ENCODE data around the gene MACROD1. TPM values are rescaled to one million over a fixed set of nuclear protein-coding genes. Genes with fewer than 3 reads are reported as not detected.

The MACROD1 gene
- total and polyA plus RNA-seq, 9 of the 15 experiments (the other 6 are each of a cell fraction or from before 2014, with no cell fraction given), result 1.1 to 60.0 (median 26.4) TPM

DNA sequence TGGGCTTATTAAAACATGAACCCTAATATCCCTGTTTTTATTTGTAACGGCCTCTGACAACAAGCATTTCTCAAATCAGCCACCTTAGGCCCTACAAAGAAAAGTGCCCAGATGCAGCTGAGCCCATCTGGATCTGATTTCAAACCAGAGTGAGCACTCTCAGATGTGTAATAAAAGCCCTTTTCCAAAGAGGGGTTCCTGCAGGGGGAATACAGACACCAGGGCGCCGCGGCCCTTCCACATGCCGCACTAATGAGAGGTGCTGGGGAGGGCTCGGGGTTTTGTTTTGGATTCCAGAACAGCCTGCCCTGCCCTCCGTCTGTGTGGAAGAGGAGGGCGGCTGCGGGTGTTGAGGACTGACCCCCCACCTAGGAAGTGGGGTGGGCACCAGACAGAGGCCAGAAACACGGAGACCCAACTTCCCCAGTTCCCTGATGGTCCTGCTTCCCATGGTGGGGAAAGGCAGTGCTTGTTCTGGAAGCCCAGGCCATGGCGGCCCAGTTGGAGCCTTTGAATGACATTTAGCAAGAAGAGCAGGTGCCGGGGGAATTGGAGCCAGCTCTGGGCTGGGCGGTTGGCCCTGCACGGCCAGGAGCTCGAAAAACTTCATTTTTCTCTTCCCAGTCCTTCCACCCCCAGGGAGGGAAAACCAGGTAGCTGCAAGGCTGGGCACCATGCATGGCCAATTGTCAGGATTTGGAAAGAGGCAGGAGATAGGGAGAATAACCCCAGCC, 63.7 kb downstream of the MACROD1 start:
- 68% methylated on average over 13 of the region's 15 CpGs for WGBS (ENCODE audit: insufficient coverage, low coverage, missing lambda C conversion rate)

DNA sequence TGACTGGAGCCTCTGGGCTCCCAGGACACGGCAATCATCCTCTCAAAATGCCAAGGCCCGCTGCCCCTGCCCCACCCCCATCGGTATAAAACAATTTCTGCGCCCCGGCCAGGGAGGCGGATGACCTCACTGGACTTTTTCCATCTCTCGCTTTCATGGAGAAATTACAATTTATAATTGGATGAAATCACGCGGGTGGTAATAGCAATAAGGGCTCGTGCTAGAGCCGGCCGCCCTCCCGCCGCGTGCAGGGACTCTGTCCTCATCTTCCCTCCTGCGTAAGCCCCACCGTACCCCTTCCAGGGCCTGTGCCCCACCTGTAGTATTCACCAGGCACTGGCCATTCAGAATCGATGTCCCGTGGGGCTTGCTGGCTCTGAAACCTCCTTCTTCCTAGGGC, 64.5 kb downstream of the MACROD1 start:
- TF ChIP-seq ZNF717 (CRISPR knock-in tag; IDR thresholded peaks at IDR 0.05) (no peak), HNRNPH1 (optimal IDR thresholded peaks at IDR 0.05; ENCODE audit: low read depth, low read length) (no peak), HNRNPL (IDR thresholded peaks at IDR 0.05; ENCODE audit: low read depth, low read length) (no peak), WHSC1 (IDR thresholded peaks at IDR 0.05; ENCODE audit: low read length) (no peak), CTBP1 (IDR thresholded peaks at IDR 0.05; ENCODE audit: borderline replicate concordance) (no peak), PRMT5 (CRISPR knock-in tag; IDR thresholded peaks at IDR 0.05) (no peak), SREBF2 (CRISPR knock-in tag; IDR thresholded peaks at IDR 0.05) (no peak), RAD51 (IDR thresholded peaks at IDR 0.05; ENCODE audit: borderline replicate concordance, low read depth) (no peak), ZNF282 (CRISPR knock-in tag; IDR thresholded peaks at IDR 0.05) (no peak)
- TF ChIP-seq, protein P1, sequence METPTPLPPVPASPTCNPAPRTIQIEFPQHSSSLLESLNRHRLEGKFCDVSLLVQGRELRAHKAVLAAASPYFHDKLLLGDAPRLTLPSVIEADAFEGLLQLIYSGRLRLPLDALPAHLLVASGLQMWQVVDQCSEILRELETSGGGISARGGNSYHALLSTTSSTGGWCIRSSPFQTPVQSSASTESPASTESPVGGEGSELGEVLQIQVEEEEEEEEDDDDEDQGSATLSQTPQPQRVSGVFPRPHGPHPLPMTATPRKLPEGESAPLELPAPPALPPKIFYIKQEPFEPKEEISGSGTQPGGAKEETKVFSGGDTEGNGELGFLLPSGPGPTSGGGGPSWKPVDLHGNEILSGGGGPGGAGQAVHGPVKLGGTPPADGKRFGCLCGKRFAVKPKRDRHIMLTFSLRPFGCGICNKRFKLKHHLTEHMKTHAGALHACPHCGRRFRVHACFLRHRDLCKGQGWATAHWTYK (CRISPR knock-in tag; IDR thresholded peaks at IDR 0.05), result no peak
- Histone ChIP-seq H3K36me3 (ENCODE audit: control insufficient read depth, insufficient read depth, low read length) (no peaks in the 10 kb centered on the region), H3K27ac (ENCODE audit: extremely low read depth, low read depth, low read length) (no peak overlapping the region), H3K79me2 (ENCODE audit: control insufficient read depth, insufficient read depth, low read length) (no peaks in the 10 kb centered on the region), H3K9me1 (ENCODE audit: control insufficient read depth, insufficient read depth, low read length) (peaks cover 8% of the 10 kb centered on the region), H3K27me3 (ENCODE audit: control insufficient read depth in 2 of 2, insufficient read depth in 2 of 2, low read length in 2 of 2) (no peaks in the 10 kb centered on the region), H2AFZ (ENCODE audit: low read depth, low read length) (no peak overlapping the region), H3K4me1 (replicated peaks in 1 of 2; ENCODE audit: control insufficient read depth in 2 of 2, insufficient read depth in 2 of 2, low read length in 2 of 2) (peaks cover 0 to 20% of the 10 kb centered on the region in 2 experiments; a peak in 2 of 5 replicates), H3K9ac (ENCODE audit: insufficient read depth in 1 of 2, low read depth in 2 of 2, low read length in 2 of 2) (no peak overlapping the region), H3K9me3 (replicated peaks; ENCODE audit: control insufficient read depth, insufficient read depth, low read depth, low read length) (no peaks in the 10 kb centered on the region), H3K4me3 (no peak overlapping the region), H4K20me1 (replicated peaks; ENCODE audit: control insufficient read depth, insufficient read depth, low read length) (peaks cover 59% of the 10 kb centered on the region), H3K4me2 (ENCODE audit: insufficient read depth, low read length) (no peak overlapping the region)
- BruUV-seq (replicated peaks), result no TSS peak
- intact Hi-C loops (cut with micrococcal nuclease), result no loop called here
- WGBS (ENCODE audit: insufficient coverage, low coverage, missing lambda C conversion rate), result 73% methylated on average over 15 of the region's 19 CpGs
- FAIRE-seq (no peak), ATAC-seq (no peak), DNase-seq (ENCODE audit: extremely low read depth in 1 of 4, low spot score in 3 of 4) (no peak)
- in situ Hi-C loops (cut with MboI), result no loop called here
- CTCF ChIA-PET (ENCODE audit: low intra/inter-chr PET ratio), result no interaction called here
- POLR2A ChIA-PET, result interaction anchor here (0.6 to 0.7 kb wide), 3 partner anchors 8 to 429 kb away, joined by 3 to 5 read pairs (median 4); no protein-coding TSS in a partner anchor

More for the DNA sequence above, 63.7 kb downstream of the MACROD1 start:
- BruUV-seq (replicated peaks), result no TSS peak
- no peak for ATAC-seq
- Histone ChIP-seq H2AFZ (ENCODE audit: low read depth, low read length) (no peak overlapping the region), H3K27ac (ENCODE audit: extremely low read depth, low read depth, low read length) (no peak overlapping the region), H3K9me3 (replicated peaks; ENCODE audit: control insufficient read depth, insufficient read depth, low read depth, low read length) (no peaks in the 10 kb centered on the region), H3K36me3 (ENCODE audit: control insufficient read depth, insufficient read depth, low read length) (no peaks in the 10 kb centered on the region), H3K4me1 (replicated peaks in 1 of 2; ENCODE audit: control insufficient read depth in 2 of 2, insufficient read depth in 2 of 2, low read length in 2 of 2) (peaks cover 0 to 14% of the 10 kb centered on the region in 2 experiments; a peak in 2 of 5 replicates), H3K27me3 (ENCODE audit: control insufficient read depth in 2 of 2, insufficient read depth in 2 of 2, low read length in 2 of 2) (no peaks in the 10 kb centered on the region), H3K9me1 (ENCODE audit: control insufficient read depth, insufficient read depth, low read length) (peaks cover 8% of the 10 kb centered on the region), H3K4me3 (no peak overlapping the region), H3K9ac (ENCODE audit: insufficient read depth in 1 of 2, low read depth in 2 of 2, low read length in 2 of 2) (no peak overlapping the region), H4K20me1 (replicated peaks; ENCODE audit: control insufficient read depth, insufficient read depth, low read length) (peaks cover 54% of the 10 kb centered on the region), H3K79me2 (ENCODE audit: control insufficient read depth, insufficient read depth, low read length) (no peaks in the 10 kb centered on the region), H3K4me2 (ENCODE audit: insufficient read depth, low read length) (no peak overlapping the region)
- FAIRE-seq, result no peak
- POLR2A ChIA-PET, result interaction anchor here (0.6 to 0.7 kb wide), 3 partner anchors 9 to 447 kb away, joined by 3 to 4 read pairs (median 3); no protein-coding TSS in a partner anchor
- no peak for DNase-seq (ENCODE audit: extremely low read depth in 1 of 4, low spot score in 3 of 4)
- CTCF ChIA-PET (ENCODE audit: low intra/inter-chr PET ratio), result no interaction called here
- intact Hi-C loops (cut with micrococcal nuclease), result no loop called here
- in situ Hi-C loops (cut with MboI), result no loop called here
- TF ChIP-seq SUPT5H (IDR thresholded peaks at IDR 0.05) (no peak), SLC30A9 (CRISPR knock-in tag; IDR thresholded peaks at IDR 0.05) (no peak)
